Erythroblast (primary cell): ENCODE measurements around the gene IPO4.
A peak's percentile ranks its signal among the peaks of the same experiment; 100 is the strongest.
"Not testable (repeated sequence)": the region's sequence is repeated elsewhere in the genome, so short reads cannot be mapped to it uniquely, and the experiment has no call there.

Experiments
- DNase-seq, 2 experiments: peaks; one replicate each; lab custom pipeline; 2025; lab: John Stamatoyannopoulos, UW
- GATA1 ChIP-seq: IDR thresholded peaks from 2 replicates; pipeline ENCODE4 v1.6.1; 2011; ENCODE audit warnings: low read depth, mild to moderate bottlenecking, control low read depth, low read length, moderate library complexity
- POLR2A ChIP-seq: IDR thresholded peaks from 2 replicates; pipeline ENCODE4 v1.6.1; 2011; ENCODE audit warnings: mild to moderate bottlenecking, low read length

IPO4 gene

GRCh38 chr14:24211311-24211710 lies 22.7 kb upstream of the IPO4 start:
- no peak for DNase-seq
- no peak for TF ChIP-seq GATA1
- TF ChIP-seq POLR2A = no peak

- TF ChIP-seq GATA1 (no peak), POLR2A (no peak)
- DNase-seq = no peak
Observed at GRCh38 chr14:24207625-24208024, 19.0 kb upstream of the IPO4 start.

GRCh38 chr14:24207104-24207551 lies 18.5 kb upstream of the IPO4 start:
- TF ChIP-seq POLR2A = no peak
- no peak for TF ChIP-seq GATA1
- DNase-seq = no peak

GRCh38 chr14:24206260-24207103 lies 17.9 kb upstream of the IPO4 start:
- DNase-seq = no peak
- TF ChIP-seq GATA1 (no peak), POLR2A (no peak)

- no peak for DNase-seq
- TF ChIP-seq GATA1 (no peak), POLR2A (no peak)
Observed at GRCh38 chr14:24204163-24205146, 15.8 kb upstream of the IPO4 start.

- not testable (repeated sequence) for DNase-seq
Observed at GRCh38 chr14:24203249-24203886, 14.8 kb upstream of the IPO4 start.

GRCh38 chr14:24202538-24202937 lies 13.9 kb upstream of the IPO4 start:
- DNase-seq = not testable (repeated sequence)

- TF ChIP-seq POLR2A = no peak
- no peak for TF ChIP-seq GATA1
- DNase-seq = no peak
Observed at GRCh38 chr14:24198814-24199524, 10.4 kb upstream of the IPO4 start.

GRCh38 chr14:24197056-24197450 lies 8.4 kb upstream of the IPO4 start:
- peak; percentile 32 to 52 for DNase-seq

GRCh38 chr14:24196071-24197055 lies 7.7 kb upstream of the IPO4 start:
- DNase-seq = peak; percentile 63 to 72
- TF ChIP-seq GATA1 (no peak), POLR2A (no peak)

More at GRCh38 chr14:24197056-24197450, 8.4 kb upstream of the IPO4 start:
- TF ChIP-seq GATA1 (no peak), POLR2A (no peak)

GRCh38 chr14:24195186-24196070 lies 6.8 kb upstream of the IPO4 start, which contains the start of gene TM9SF1:
Gene TM9SF1, minus strand, starts transcription at chr14:24195441. Its CDS starts 422 bp downstream, at chr14:24195019.
- TF ChIP-seq POLR2A (peak; percentile 84), GATA1 (no peak)
- DNase-seq = peak; percentile 92 to 93

- DNase-seq = no peak
- TF ChIP-seq GATA1 (no peak), POLR2A (no peak)
Observed at GRCh38 chr14:24194873-24195185, 6.2 kb upstream of the IPO4 start.
